GM19328 (cell line): ENCODE results near the gene TEF.
A peak's percentile ranks its signal among the peaks of the same experiment; 100 is the strongest.
"Not testable (repeated sequence)": the region's sequence is repeated elsewhere in the genome, so short reads cannot be mapped to it uniquely, and the experiment has no call there.

Source experiments
- ATAC-seq: cut with Tn5 transposase; IDR thresholded peaks from one replicate; pipeline ENCODE4 v1.9.1; 2021; ENCODE audit warnings: mild to moderate bottlenecking, moderate library complexity; ENCODE audit not compliant: unreplicated experiment

The TEF gene

DNA sequence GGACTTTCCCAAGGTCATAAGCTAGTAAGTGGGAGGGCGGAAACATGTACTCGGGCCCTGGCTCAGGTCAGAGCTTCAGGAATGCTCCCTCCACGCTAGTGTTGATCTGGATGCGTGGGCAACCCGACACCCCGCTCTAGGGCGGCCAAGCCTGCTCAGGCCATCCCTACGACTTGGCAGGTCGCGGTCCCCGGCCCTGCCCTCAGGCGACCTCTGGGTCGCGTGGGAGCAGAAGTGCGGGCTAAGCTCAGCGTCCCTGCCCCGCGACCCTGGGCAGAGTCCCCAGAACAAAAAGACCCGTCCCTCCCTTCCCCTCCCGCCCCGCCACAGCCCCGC lies 781 bp upstream of the TEF start:
- peak; percentile 7 for ATAC-seq

DNA sequence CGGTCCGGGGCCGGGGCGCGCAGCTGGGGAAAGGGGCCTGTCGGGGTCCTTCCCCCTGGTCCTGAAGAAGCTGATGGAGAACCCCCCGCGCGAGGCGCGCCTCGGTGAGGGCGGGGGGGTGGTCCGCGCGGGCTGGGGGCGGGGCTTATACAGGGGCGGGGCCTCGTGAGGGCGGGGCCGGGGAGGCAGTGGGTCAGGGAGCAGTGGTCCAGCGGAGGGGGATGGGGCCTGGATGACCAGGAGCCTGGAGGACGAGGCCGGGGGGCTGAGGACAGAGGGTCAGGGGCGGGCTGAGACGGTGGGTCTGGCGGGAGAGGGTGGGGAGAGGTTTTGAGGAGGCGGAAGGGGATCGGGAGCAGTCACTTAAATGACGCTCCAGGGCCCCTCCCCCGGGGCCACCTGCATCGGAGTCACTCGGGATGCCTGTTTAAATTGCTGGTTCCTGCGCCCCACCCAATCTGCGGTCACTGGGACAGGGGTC lies 396 bp downstream of the TEF start:
- ATAC-seq: peak; percentile 28

DNA sequence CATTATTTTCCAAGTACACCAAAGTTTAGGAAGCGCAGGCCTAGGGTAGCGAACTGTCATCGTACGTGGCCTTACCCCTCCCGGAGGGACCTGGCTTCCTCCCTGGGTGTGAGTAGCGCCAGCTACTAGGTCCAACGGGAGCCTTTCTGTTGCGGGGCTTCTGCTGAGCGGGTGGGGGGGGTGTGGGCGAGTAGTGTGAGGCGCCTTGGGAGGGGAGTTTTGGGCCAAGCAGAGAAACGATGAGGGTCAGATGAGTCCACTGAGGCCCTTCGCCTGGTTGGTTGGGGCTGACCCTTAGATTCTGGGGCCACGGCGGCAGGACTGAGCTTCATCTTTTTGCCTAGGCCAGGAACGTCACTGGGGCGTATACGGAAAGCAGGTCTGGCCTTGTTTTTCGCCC lies 868 bp downstream of the TEF start:
- ATAC-seq: no peak

DNA sequence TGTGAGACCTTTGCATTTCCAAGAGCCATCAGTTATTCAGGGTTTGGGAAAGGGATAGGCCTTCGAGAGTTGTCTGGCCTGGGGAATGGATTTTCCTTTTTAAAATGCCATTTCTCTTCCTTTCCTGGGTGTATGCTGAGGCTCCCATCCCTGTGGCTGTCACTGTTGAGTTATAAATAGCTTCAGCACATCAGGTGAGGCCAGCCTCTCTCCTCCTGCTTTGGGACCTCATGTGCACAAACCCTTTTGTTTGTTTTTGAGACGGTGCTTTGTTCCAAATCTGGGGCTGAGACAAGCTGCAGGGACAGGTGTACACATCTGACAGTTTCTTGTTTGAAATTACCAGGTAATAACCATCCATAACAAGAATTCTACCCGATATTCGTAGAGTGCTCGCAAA lies 1.3 kb downstream of the TEF start:
- no peak for ATAC-seq

DNA sequence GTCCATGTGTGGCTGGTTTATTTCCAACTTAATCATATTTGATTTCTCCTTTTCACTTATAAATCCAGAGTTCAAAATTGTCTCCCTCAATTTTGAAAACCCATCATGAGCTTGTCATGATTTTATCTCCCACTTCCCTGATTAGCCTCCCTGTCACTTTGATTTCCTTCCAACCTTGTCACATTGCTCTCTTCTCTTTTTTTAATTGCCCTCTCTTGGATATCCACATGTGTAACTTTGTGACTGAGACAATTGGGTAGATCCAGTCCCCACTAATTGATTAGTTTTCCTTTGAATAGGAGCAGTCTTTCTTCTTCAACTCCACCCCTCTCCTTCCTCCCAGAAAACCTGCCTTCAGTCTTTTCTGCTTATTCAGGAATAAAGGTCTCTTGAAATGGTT lies 2.4 kb downstream of the TEF start:
- no peak for ATAC-seq

DNA sequence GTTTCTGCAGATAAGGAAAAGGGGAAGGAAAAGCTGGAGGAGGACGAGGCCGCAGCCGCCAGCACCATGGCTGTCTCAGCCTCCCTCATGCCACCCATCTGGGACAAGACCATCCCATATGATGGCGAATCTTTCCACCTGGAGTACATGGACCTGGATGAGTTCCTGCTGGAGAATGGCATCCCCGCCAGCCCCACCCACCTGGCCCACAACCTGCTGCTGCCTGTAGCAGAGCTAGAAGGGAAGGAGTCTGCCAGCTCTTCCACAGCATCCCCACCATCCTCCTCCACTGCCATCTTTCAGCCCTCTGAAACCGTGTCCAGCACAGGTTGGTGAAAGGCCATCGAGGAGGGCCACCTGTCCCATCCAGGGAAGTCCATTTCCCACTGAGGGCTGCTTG lies 5.6 kb downstream of the TEF start:
- no peak for ATAC-seq

DNA sequence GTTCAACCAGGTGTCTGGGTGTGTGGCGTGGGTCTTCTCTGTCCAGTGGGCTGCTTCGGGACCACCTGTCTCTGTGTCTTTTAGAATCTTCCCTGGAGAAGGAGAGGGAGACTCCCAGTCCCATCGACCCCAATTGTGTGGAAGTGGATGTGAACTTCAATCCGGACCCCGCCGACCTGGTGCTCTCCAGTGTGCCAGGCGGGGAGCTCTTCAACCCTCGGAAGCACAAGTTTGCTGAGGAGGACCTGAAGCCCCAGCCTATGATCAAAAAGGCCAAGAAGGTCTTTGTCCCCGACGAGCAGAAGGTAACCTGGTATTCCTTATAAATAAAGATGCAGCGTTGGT lies 12.2 kb downstream of the TEF start:
- ATAC-seq: no peak

DNA sequence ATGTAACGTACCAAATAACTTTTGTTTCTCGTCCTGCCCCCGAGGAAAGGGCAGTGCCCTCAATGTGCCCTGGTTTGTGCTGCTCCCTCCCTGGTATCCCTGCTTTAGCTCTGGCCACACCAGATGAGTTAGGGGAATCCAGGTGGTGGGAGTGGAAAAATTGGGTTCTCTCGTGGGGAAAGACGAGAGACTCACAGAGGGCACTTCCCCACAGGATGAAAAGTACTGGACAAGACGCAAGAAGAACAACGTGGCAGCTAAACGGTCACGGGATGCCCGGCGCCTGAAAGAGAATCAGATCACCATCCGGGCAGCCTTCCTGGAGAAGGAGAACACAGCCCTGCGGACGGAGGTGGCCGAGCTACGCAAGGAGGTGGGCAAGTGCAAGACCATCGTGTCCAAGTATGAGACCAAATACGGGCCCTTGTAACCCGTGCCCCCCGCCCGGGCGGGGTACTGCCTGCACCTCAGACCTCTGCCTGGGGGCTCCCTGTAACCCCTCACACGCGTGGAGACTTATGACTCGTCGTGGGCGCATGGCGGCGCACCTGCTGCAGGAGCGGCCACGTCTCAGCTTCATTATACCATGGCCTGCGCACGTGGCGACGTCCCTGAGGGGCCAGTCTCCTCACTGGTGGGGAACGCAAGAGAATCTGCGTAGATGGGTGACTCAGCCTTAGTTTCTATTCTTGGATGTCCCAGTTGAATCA lies 13.9 kb downstream of the TEF start:
- ATAC-seq: no peak

DNA sequence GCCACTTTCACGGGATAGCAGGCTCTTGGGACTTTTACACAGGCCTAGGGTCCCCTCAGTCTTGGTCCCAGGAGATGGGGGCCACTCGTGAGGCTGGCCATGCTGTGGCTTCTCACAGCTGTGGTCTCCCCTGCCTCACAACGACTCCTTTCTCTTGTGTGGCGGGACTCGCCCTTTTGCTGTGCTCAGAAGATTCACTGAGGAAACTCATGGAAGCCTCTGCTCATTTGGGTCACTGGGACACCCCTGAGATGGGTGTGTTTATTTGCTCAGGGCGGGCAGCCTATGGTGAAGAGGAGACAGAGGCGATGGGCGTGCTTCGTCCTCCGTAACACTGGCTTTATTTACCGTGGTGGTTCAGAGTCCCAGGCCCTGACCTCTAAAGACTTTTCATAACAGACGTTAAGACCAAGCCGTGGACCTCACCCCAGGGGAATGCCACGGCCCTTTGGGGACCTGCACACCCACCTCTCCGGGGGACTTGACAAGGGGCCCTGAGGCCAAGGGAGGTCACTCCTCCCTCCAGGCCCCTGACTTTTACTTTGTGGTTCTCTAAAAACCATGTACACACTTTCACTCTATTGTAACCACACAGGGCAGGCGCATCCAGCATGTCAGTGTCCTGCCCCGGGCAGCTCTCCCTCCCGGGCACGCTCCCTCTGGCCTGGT lies 15.5 kb downstream of the TEF start:
- ATAC-seq: no peak

DNA sequence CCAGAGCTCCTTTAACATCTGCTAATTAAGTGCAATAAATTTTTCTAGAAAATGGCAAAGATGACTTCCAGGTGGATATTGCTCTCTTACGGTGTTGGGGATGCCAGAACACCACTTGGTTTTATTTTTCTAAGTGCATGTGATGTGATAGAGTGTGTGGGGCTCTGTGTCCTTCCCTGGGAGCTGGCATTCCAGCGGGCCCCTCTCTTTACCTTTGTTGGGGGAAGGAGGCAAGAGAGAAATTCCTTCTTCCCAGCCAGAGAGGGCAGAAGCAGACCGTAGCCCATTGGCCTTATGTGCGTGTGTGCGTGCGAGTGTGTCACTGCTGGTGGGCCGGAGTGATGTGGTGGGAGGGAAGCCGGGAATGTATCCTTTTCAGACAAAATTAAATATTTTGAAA lies 17.2 kb downstream of the TEF start:
- ATAC-seq: no peak

DNA sequence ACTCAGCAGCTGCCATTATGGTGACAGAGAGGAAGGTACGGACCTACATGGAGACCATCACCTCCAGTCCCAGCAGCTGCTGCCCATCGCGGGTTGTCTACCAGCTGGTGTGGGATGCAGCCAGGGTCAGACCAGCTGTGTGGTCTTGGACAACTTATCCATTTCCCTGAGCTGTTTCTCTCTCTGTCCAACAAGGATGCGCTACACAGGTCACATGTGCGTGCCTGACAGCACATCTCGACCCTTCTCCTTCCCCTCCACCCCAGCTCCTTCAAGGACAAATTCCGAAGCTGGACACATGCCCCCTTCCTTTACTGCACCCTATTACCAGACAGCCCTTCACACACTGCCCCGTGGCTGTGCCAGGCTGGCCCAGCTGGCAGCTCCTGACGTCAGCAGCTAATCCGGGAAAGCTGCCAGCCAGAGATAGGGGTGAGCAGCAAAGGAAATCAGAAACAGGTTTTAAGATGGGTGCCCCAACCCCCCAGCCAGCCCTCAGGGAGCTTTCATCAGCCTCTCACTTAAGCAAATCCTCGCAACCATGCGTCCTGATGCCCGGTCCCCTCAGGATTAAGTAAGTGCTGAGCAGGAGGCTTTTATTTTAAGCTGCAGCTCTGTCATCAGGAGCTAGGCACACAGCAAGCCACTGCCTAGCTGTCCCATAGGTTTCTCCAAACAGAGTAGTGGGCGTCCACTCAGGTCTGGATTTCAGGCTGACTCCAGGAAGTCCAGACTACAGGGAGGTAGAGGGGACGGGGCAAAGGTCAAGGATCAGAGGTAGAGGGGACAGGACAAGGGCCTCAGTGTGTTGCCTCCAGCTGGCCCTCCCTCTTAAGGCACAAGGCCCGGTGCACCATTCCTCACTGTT lies 20.3 kb downstream of the TEF start:
- no peak for ATAC-seq

DNA sequence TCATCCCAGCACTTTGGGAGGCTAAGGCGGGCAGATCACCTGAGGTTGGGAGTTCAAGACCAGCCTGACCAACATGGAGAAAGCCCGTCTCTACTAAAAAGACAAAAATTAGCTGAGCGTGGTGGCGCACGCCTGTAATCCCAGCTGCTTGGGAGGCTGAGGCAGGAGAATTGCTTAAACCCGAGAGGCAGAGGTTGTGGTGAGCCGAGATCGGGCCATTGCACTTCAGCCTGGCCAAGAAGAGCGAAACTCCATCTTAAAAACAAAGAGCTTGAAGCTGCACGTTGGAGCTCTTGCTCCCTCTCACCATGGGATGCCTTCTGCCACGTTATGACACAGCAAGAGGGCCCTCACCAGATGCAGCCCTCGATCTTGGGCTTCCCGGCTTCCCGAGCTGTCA lies 21.1 kb downstream of the TEF start:
- not testable (repeated sequence) for ATAC-seq

DNA sequence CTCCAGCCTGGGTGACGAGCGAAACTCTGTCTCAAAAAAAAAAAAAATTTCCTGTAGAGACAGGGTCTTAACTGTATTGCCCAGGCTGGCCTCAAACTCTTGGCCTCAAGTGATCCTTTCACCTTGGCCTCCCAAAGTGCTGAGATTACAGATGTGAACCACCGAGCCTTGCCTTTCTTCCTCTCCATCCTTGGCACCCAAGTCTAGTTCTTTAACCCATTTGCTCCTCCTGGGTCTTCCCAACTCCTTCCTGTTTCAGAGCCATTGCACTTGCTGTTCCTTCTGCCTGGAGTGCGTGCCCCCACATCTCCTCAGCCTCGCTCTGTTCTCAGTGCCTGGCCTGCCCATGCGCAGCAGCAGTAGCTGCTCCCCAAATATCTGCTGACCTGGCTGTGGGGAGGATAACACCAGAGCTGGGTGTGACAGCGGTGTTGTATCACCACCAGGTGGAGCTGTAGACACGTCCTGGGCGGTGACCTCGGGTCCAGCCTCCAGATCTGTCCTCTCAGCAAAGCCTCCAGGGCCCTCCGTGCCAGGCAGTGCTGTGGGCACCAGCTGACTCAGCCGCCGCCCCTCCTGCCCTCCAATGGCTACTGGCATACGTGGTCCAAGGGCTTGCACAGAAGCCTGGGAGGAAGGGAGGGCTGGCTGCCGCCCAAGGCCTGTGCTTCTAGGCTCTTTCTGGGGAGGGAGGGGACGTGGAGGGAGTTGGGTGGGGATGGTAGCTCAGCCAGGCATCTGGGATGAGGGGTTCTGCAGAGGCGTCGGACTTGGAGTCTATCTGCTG lies 22.0 kb downstream of the TEF start:
- peak; percentile 67 for ATAC-seq

DNA sequence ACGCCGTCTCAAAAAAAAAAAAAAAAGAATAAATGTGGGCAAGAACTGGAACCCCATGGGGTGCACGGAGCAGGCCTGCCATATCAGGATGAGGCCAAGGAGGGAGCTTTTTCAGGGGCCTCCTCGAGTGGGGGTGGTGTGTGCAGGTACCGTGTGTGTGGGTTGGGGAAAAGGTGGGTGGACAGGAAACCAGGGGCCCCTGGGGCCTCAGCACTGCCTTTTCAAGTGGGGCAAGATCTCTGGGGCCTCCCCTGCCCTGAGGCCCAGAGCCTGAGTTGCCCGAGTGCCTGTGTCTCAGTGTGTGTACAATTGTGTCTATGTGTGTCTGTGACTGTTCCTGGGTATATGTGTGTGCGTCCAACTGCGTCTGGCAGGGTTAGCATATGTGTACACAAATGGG lies 23.8 kb downstream of the TEF start:
- ATAC-seq: no peak

DNA sequence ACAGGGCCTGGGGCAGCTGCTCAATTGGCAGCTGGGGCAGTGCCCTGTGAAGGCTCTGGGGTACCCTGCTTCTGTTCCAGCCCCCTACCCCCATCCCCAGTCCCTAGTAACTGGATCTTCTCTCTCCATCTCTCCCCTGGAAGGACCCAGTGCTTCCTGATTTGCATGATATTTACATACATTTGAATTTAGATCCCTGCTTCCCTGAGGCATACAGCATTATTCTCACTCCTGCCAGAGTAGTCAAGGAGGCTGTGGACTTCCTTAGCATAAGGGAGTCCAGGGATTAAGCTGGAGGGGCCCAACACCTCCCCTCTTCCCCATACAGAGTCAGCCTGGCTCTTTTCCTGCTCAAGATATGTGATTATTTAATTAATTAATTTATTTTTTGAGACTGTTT lies 24.7 kb downstream of the TEF start:
- no peak for ATAC-seq

DNA sequence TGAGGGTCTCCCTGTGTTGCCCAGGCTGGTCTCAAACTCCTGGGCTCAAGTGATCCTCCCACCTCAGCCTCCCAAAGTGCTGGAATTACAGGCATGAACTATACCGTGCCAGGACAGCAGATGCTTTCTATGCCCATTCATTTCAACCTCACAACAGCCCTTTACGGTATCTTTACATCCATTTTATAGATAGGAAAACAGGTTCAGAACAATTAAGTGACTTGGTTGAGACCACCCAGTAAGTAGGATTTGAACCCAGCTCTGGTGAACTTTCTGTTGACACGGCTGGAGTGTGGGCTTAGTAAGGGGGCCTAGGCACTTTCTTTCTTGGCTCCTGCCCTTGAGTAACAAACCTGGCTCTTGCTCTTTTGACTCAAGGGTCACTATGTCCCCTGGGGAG lies 25.7 kb downstream of the TEF start:
- ATAC-seq: no peak

DNA sequence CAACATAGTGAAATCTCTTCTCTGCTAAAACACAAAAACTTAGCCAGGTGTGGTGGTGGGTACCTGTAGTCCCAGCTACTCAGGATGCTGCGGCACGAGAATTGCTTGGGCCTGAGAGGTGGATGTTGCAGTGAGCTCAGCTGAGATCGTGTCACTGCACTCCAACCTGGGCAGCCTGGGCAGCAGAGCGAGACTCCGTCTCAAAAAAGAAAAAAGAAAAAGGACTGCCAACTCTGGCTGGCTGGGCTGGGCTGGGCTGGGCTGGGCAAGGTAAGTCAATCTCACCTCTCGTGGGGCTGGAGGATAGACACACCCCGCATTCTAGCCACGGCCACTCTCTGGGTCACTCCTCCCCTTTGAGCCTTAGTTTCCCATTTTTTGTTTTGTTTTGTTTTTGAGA lies 26.9 kb downstream of the TEF start:
- ATAC-seq: no peak

DNA sequence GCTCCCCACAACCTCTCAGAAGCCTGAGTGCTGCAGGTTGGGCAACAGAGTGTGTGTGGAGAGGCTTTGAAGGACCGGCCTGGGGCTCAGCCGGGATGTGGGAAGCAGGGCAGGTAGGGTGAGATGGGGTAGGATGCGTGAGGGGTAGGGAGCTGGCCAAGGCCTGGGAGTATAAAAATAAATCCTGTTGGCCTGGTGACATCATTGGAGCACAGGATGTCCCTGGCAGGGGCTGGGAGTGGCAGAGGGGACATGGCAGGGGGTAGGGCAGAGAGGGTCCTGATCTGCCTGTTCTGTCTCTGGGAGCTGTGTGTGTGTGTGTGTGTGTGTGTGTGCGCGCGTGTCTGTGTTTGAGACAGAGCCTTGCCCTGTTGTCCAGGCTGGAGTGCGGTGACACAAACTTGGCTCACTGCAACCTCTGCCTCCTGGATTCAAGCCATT lies 28.6 kb downstream of the TEF start:
- ATAC-seq: no peak

DNA sequence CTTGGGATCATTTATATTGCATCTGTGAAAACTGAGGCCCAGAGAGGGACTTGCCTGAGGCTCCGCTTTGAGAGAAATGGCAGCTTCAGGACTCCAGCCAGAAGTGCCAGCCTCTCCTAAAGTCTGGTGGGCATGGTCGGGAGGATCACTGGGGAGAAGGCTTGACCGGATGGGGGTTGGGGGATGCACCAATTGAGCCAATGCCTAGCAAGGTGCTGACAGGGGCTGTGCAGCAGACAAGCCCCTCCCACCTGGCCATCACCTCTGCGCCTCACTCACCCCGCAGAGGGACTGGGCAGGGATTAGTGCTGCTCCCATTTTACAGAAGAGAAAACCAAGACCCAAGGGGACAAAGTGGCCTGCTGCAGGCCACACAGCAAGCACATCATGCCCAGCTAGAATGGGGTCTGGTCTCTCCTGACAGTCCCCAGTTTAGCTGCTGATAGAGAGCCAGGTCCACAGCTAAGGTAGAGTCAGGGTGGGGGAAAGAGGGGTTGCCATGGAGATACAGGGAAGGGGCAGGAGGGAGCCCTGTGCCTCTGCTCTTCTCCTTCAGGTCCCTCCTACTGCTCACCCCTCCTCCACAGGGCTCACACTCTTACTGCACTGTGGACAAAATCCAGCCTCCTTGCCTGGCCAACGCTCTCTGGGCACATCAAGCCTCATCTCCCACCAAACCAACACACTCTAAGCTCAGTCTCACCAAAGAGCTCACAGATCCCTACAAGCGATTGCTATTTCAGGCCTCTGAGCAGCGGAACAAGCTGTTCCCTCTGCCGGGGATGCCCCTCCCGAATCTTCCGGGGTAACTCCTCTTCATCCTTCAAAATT lies 29.5 kb downstream of the TEF start:
- no peak for ATAC-seq

DNA sequence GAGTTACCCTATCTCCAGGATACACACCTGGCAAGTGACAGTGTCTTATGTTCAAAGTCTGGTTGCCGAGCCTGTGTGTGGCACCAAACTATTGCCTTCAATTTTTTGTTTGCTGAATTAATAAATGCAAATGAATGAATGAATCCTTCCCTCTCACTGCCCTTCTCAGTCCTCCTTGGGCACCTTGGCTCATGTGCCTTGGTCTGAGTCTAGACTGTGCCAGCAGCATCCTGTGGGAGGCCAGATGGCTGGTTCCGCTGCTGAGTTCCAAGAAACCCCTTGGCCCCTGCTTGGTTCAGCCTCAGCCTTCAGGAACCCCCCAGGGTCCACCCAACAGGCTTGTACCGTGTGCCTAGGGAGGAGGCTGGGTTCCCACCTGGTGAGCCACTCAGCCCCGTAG lies 33.8 kb downstream of the TEF start:
- no peak for ATAC-seq
